Esophagus muscularis mucosa (tissue), 4 donors: ENCODE measurements around the gene LRRK1. TPM values are rescaled to one million over a fixed set of nuclear protein-coding genes. Genes with fewer than 3 reads are reported as not detected.

Experiments used
- DNase-seq: peaks from one replicate; pipeline ENCODE4 v3.0.0-alpha.2; 2017; ENCODE audit errors: extremely low spot score
- H3K27ac ChIP-seq, 4 donors: fragments of 200-600 bp; sonication (generic); replicated peaks in 1 of 4; 1 replicate in 3 of 4; 2 replicates in 1 of 4; pipeline ENCODE4 v1.5.1; 2016 to 2019; ENCODE audit warnings: mild to moderate bottlenecking in 1 of 4
- H3K27me3 ChIP-seq, 4 donors: fragments of 200-600 bp; sonication (generic); one replicate each; pipeline versions ENCODE4 v1.5.1 to v1.6.0; 2016 to 2019
- H3K36me3 ChIP-seq, 4 donors: fragments of 200-600 bp; sonication (generic); one replicate each; pipeline ENCODE4 v1.5.1; 2016 to 2019
- H3K4me1 ChIP-seq, 4 donors: fragments of 200-600 bp; sonication (generic); one replicate each; pipeline ENCODE4 v1.5.1; 2016 to 2019
- H3K4me3 ChIP-seq, 4 donors: fragments of 200-600 bp; sonication (generic); 1 replicate in 2 of 4; 2 replicates in 2 of 4; pipeline ENCODE4 v1.5.1; 2016 to 2019; ENCODE audit warnings: mild to moderate bottlenecking in 4 of 4, moderate library complexity in 1 of 4
- H3K9me3 ChIP-seq, 4 donors: fragments of 200-600 bp; sonication (generic); 1 replicate in 3 of 4; 2 replicates in 1 of 4; pipeline ENCODE4 v1.5.1; 2016 to 2019
- EP300 ChIP-seq: sonication (generic); formaldehyde crosslinking; IDR thresholded peaks from one replicate; pipeline ENCODE4 v1.6.1; 2017; ENCODE audit warnings: antibody characterized with exemption
- POLR2A ChIP-seq: fragments of 450-650 bp; IDR thresholded peaks from one replicate; pipeline ENCODE4 v1.6.1; 2017; ENCODE audit warnings: antibody characterized with exemption, moderate library complexity, mild to moderate bottlenecking, low read depth
- POLR2AphosphoS5 ChIP-seq, 2 donors: sonication (generic); formaldehyde crosslinking; IDR thresholded peaks; one replicate each; pipeline ENCODE4 v1.6.1; 2017; ENCODE audit warnings: antibody characterized with exemption in 2 of 2
- WGBS: methylation state at CpG from one replicate; pipeline ENCODE4 v1.1.5; 2018; 5-methylcytosine and 5-hydroxymethylcytosine counted together
- intact Hi-C: fragments of 100-400 bp; cut with DNase I; formaldehyde crosslinking; loops from one replicate; pipeline ENCODE4 v1.15.1; 2023
- total RNA-seq, 4 donors: library from RNA; depleted of rRNA; stranded (reverse); fragments of >200 nt; gene quantifications; one replicate each; pipeline versions ENCODE4 v1.1.0 to v1.2.1, GENCODE V29; 2016
- TF ChIP-seq, protein P1 (sequence below), 3 experiments: fragments of 200-600 bp in 2 of 3; fragments of 450-650 bp in 1 of 3; sonication (generic) in 2 of 3; IDR thresholded peaks; one replicate each; pipeline ENCODE4 v1.5.1; 2017 to 2019; ENCODE audit warnings: antibody characterized with exemption in 3 of 3, mild to moderate bottlenecking in 2 of 3, moderate library complexity in 1 of 3

The LRRK1 gene
- total RNA-seq, 4 donors from 2014 or later: 11.3 to 18.0 (median 15.4) TPM

DNA sequence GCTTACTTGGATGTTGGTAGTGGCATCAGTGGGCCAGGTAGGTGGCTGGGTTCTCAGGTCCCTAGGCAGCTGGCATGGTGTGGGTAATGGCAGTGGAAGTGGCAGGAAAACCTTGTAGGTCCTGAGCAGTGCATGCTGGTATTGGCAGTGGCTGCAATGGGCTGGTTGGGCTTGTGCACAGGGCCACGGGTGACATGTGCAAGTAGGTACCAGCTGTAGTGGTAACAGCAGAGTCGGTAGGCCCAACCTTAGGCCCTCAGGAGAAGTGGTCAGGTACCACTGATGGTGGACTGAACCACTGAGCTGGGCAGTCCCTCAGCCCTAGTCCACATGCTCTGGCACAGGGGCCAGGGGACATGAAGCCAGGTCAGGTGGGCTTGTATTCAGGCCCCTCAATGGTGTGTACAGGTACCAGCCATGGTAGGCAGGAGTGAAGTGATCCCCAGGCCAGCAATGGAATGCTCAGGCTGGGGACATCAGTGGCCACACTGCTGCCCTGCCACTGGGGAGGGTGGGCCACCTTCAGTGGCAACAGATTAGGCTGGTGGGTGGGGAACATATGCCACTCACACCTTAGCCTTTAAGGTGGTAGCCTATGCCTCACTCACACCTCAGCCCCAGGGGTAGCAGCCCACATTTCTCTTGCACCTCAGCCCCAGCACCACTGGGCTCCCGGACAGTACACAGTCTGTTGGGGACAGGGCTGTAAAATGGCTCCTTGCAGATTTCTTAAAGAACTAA is 118.1 kb downstream of the LRRK1 start:
- Histone ChIP-seq H3K4me1 (no peaks in the 10 kb centered on the region), H3K27me3 (no peaks in the 10 kb centered on the region), H3K9me3 (peaks cover 0 to 12% (median 5%) of the 10 kb centered on the region in 4 donors), H3K4me3 (no peak overlapping the region), H3K27ac (no peak overlapping the region), H3K36me3 (peaks cover 0 to 14% (median under 1%) of the 10 kb centered on the region in 4 donors)
- peak; percentile 66 for DNase-seq
- TF ChIP-seq, protein P1, sequence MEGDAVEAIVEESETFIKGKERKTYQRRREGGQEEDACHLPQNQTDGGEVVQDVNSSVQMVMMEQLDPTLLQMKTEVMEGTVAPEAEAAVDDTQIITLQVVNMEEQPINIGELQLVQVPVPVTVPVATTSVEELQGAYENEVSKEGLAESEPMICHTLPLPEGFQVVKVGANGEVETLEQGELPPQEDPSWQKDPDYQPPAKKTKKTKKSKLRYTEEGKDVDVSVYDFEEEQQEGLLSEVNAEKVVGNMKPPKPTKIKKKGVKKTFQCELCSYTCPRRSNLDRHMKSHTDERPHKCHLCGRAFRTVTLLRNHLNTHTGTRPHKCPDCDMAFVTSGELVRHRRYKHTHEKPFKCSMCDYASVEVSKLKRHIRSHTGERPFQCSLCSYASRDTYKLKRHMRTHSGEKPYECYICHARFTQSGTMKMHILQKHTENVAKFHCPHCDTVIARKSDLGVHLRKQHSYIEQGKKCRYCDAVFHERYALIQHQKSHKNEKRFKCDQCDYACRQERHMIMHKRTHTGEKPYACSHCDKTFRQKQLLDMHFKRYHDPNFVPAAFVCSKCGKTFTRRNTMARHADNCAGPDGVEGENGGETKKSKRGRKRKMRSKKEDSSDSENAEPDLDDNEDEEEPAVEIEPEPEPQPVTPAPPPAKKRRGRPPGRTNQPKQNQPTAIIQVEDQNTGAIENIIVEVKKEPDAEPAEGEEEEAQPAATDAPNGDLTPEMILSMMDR (IDR thresholded peaks at IDR 0.05): no peak
- no peak for TF ChIP-seq POLR2AphosphoS5 (IDR thresholded peaks at IDR 0.05)
- intact Hi-C loops: no loop called here
- WGBS: 89% methylated on average over 3 of the region's 3 CpGs

DNA sequence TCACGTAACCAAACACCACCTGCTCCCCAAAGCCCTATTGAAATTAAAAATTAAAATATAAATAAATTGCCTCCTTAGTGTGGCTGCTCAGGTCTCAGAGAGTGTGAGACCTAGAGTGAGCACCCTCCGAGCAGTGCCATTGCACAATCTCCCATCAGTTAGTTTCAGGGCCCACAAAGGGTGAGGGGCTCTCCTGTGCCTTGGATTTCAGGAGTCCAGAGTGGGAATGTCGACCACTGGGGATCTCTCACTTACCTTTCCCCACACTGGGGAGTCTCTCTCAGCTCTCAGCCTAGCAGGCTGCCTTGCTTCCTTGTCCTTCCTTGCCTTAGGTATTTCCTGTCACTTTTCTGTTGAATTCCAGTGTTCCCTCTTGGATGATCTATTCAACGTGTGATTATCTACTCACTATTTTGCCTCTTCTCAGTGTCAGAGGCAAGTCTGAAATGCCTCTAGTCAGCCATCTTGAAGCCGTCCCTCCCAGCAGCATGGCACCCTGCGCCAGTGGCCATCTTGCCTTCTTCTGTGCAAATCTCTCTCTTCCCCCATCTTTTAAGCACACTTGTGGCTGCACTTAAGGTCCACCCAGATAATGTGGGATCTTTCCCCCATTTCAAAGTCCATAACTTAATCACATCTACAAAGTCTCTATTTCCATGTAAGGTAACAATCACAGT is 119.3 kb downstream of the LRRK1 start:
- TF ChIP-seq EP300: no peak
- DNase-seq: peak; percentile 75
- Histone ChIP-seq H3K4me1 (no peaks in the 10 kb centered on the region), H3K36me3 (peaks cover 0 to 23% (median 4%) of the 10 kb centered on the region in 4 donors), H3K27ac (no peak overlapping the region), H3K27me3 (no peaks in the 10 kb centered on the region), H3K9me3 (peaks cover 0 to 12% (median 5%) of the 10 kb centered on the region in 4 donors), H3K4me3 (no peak overlapping the region)
- intact Hi-C loops: no loop called here
- WGBS: 87% methylated on average over 6 of the region's 6 CpGs

DNA sequence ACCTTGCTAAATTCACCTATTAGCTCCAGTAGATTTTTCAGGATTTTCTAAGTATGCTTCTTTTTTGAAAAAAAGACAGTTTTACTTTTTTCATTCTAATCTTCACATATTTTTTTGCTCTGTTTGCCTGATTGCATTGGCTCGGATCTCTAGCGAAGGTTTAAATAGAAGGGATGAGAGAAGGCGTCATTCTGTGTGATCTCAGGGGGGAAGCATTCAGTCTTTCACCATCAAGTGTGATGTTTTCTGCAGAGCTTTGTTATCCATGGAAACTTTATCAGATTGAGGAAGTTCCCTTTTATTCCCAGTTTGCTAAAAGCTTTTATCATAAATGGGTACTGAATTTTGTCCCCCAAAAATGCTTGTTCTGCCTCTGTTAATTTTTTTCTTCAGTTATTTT is 120.3 kb downstream of the LRRK1 start:
- peaks cover 0 to 30% (median 6%) of the 10 kb centered on the region in 4 donors for H3K36me3 ChIP-seq
- H3K27me3 ChIP-seq: no peaks in the 10 kb centered on the region
- H3K4me1 ChIP-seq: peaks cover 0 to under 1% (median 0%) of the 10 kb centered on the region in 4 donors
- intact Hi-C loops: no loop called here
- WGBS: 74% methylated on average over 3 of the region's 3 CpGs
- no peak for DNase-seq
- TF ChIP-seq POLR2AphosphoS5 (IDR thresholded peaks at IDR 0.05) (no peak), POLR2A (no peak), EP300 (no peak)
- TF ChIP-seq, protein P1 (IDR thresholded peaks at IDR 0.05): no peak
- peaks cover 0 to 12% (median 5%) of the 10 kb centered on the region in 4 donors for H3K9me3 ChIP-seq
- no peak overlapping the region for H3K27ac ChIP-seq
- no peak overlapping the region for H3K4me3 ChIP-seq

DNA sequence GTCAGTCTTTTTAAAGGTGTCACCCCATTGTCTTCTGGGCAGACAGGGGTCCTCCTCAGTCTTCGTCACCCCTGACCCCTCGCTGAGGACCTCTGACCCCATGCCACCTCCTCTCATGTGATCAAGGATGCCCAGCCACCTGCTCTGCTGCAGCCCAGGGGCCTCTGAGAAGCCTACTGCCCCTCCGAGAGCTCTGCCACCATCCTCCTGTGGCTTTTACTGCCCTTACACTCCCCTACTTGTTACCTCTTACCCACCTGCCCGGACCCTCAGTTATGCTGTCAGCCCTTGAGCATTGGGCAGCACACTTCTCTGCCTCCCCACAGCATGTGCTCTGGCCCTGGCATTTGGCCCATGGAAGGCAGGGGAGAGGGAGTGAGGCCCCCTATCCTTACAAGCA is 123.2 kb downstream of the LRRK1 start:
- Histone ChIP-seq H3K4me3 (no peak overlapping the region), H3K4me1 (peaks cover 0 to 7% (median 2%) of the 10 kb centered on the region in 4 donors), H3K36me3 (peaks cover 0 to 40% (median 9%) of the 10 kb centered on the region in 4 donors), H3K27me3 (no peaks in the 10 kb centered on the region), H3K27ac (no peak overlapping the region), H3K9me3 (peaks cover 0 to 12% (median 5%) of the 10 kb centered on the region in 4 donors)
- 97% methylated on average over 4 of the region's 4 CpGs for WGBS
- TF ChIP-seq EP300 (no peak), POLR2AphosphoS5 (IDR thresholded peaks at IDR 0.05) (no peak), POLR2A (no peak)
- TF ChIP-seq, protein P1 (IDR thresholded peaks at IDR 0.05): no peak
- intact Hi-C loops: no loop called here
- DNase-seq: no peak

DNA sequence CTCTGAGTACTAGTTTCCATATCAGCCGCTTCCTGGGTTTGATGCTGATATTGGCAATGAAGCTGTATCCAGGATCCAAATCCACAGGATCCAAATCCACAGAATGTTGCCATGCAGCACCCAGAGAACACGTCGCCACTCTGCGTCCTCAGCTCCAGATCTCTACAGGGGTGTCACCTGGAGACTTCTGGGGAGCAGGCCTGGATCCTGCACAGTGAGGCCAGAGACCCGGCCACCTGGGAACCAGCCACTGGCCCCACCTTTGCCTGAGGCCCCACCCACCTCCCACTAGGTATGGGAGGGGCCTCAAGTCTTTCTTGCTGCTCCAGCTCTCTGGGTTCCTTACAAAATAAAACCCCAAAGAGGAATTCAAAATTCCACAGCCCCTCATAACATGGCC is 123.9 kb downstream of the LRRK1 start:
- 100% methylated on average over 2 of the region's 5 CpGs for WGBS
- Histone ChIP-seq H3K36me3 (peaks cover 0 to 39% (median 9%) of the 10 kb centered on the region in 4 donors), H3K27ac (no peak overlapping the region), H3K4me1 (peaks cover 0 to 7% (median 2%) of the 10 kb centered on the region in 4 donors), H3K4me3 (no peak overlapping the region), H3K9me3 (peaks cover 0 to 12% (median 5%) of the 10 kb centered on the region in 4 donors), H3K27me3 (no peaks in the 10 kb centered on the region)
- intact Hi-C loops: no loop called here
- peak; percentile 62 for DNase-seq
- TF ChIP-seq EP300 (no peak), POLR2AphosphoS5 (IDR thresholded peaks at IDR 0.05) (no peak), POLR2A (no peak)
- TF ChIP-seq, protein P1 (IDR thresholded peaks at IDR 0.05): no peak
